Thyroid gland (tissue), 4 donors: Measurements from ENCODE around the gene ERCC5.

Experiments used
- POLR2A ChIP-seq, 2 donors: fragments of 450-650 bp; IDR thresholded peaks; one replicate each; pipeline ENCODE4 v1.6.1; 2017; ENCODE audit warnings: antibody characterized with exemption in 2 of 2, mild to moderate bottlenecking in 2 of 2, moderate library complexity in 1 of 2
- TF ChIP-seq, protein P1 (sequence below), 6 experiments: fragments of 200-600 bp in 3 of 6; fragments of 450-650 bp in 3 of 6; sonication (generic) in 3 of 6; IDR thresholded peaks; one replicate each; pipeline ENCODE4 v1.5.1; 2016 to 2019; ENCODE audit warnings: antibody characterized with exemption in 6 of 6, mild to moderate bottlenecking in 2 of 6, inconsistent platforms in 1 of 6, moderate library complexity in 1 of 6

DNA sequence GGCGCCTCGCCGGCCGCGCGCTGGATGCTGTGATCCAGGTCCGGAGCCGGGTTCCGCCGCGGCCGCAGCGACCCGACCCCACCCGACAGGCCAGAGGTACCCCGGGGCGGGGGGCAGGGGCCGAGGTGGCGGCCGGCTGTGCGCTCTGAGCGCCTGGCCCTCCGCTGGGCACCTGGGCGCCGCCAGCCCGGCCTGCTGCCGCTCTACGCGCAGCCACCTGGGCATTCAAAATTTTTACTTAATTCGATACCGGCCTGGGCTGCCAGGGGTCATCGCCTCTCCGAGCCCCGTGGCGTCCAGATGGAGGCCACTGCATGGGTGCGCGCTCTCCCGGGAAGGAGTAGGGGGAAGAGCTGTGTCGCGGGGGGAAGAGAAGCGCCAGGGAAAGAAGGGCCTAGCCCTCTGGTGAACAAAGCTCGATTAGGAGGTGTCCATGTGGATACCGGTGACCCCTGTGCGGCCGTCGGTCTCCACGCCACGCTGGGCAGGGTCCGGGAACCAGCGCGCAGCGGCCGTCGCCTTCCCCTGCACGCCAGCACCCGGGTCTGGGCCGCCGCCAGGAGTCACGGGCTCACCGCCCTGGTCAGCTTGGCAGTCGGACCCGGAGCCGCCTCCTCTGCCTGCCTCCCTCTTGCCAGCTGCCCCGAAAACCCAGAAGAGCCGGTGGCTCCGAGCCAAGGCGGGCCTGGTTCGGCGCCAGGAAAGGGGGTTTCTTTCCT lies 46.2 kb upstream of the ERCC5 start:
- no peak for TF ChIP-seq POLR2A (IDR thresholded peaks at IDR 0.05)
- TF ChIP-seq, protein P1, sequence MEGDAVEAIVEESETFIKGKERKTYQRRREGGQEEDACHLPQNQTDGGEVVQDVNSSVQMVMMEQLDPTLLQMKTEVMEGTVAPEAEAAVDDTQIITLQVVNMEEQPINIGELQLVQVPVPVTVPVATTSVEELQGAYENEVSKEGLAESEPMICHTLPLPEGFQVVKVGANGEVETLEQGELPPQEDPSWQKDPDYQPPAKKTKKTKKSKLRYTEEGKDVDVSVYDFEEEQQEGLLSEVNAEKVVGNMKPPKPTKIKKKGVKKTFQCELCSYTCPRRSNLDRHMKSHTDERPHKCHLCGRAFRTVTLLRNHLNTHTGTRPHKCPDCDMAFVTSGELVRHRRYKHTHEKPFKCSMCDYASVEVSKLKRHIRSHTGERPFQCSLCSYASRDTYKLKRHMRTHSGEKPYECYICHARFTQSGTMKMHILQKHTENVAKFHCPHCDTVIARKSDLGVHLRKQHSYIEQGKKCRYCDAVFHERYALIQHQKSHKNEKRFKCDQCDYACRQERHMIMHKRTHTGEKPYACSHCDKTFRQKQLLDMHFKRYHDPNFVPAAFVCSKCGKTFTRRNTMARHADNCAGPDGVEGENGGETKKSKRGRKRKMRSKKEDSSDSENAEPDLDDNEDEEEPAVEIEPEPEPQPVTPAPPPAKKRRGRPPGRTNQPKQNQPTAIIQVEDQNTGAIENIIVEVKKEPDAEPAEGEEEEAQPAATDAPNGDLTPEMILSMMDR (IDR thresholded peaks at IDR 0.05) = no peak
